ENCODE measurements around the gene MGLL.

MGLL gene

DNA sequence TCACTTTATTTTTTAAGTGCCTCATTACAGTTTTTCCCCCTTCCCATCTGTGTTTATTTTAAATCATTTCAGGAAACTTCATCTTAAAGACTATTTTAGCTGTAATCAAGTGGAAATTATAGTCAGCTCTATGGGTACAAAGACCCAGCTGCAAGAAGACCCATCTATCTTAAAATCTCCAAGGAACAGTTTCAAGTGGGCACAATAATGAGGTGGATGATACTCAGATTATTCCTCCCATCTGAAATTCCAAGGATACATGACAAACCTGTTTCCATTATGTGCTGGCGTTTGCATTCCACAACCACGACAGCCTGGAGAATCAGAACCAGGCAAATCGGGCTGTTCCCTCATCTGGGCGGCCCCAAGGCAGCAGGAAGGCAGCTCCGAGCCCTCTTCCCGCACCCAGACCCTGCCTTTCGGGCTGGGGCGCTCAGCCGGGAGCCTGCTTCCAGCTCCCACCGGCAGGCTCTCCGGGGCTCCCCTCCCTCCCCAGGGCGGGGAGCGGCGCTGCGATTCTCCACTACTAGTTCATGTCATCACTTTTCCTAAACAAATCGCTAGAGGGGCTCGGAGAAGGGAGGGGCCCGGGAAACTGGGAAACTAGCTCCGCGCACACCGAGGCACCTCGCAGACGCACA, at the start of gene MGLL:
Gene MGLL (minus strand): TSS at position 475 of the 641 bp plus-strand sequence. CDS start 197 bp downstream, at position 278.
- H3K9me3 ChIP-seq (ENCODE audit: insufficient read depth, low read length, severe bottlenecking) = no peaks in the 10 kb centered on the region
- no peak within 1 kb of the TSS for H3K4me3 ChIP-seq (ENCODE audit: low read depth in 1 of 2, low read length in 2 of 2)
- H3K36me3 ChIP-seq (ENCODE audit: insufficient read depth, low read length) = no peaks in the 10 kb centered on the region
- no peak for TF ChIP-seq EZH2 (IDR thresholded peaks at IDR 0.05; ENCODE audit: borderline replicate concordance, low read depth, low read length, severe bottlenecking)
- TF ChIP-seq, protein P1, sequence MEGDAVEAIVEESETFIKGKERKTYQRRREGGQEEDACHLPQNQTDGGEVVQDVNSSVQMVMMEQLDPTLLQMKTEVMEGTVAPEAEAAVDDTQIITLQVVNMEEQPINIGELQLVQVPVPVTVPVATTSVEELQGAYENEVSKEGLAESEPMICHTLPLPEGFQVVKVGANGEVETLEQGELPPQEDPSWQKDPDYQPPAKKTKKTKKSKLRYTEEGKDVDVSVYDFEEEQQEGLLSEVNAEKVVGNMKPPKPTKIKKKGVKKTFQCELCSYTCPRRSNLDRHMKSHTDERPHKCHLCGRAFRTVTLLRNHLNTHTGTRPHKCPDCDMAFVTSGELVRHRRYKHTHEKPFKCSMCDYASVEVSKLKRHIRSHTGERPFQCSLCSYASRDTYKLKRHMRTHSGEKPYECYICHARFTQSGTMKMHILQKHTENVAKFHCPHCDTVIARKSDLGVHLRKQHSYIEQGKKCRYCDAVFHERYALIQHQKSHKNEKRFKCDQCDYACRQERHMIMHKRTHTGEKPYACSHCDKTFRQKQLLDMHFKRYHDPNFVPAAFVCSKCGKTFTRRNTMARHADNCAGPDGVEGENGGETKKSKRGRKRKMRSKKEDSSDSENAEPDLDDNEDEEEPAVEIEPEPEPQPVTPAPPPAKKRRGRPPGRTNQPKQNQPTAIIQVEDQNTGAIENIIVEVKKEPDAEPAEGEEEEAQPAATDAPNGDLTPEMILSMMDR (IDR thresholded peaks at IDR 0.05; ENCODE audit: borderline replicate concordance, extremely low read depth, low read length, poor library complexity, severe bottlenecking) = no peak
- no peaks in the 10 kb centered on the region for H4K20me1 ChIP-seq (ENCODE audit: insufficient read depth, low read length)
- DNase-seq (no peak), ATAC-seq (ENCODE audit: insufficient read depth, low read depth) (no peak)
- no peaks in the 10 kb centered on the region for H3K79me2 ChIP-seq (ENCODE audit: insufficient read depth, low read length)
- no peak within 1 kb of the TSS for H3K4me2 ChIP-seq (ENCODE audit: insufficient read depth, low read length)
- peaks cover 36% of the 10 kb centered on the region for H3K27me3 ChIP-seq (ENCODE audit: insufficient read depth, low read length, poor library complexity)
- H3K9ac ChIP-seq (ENCODE audit: low read depth, low read length) = no peak within 1 kb of the TSS
- no peak within 1 kb of the TSS for H3K27ac ChIP-seq (ENCODE audit: low read length)
- no peak within 1 kb of the TSS for H2AFZ ChIP-seq (ENCODE audit: low read depth, low read length)
- H3K4me1 ChIP-seq (ENCODE audit: insufficient read depth, low read length) = no peaks in the 10 kb centered on the region

DNA sequence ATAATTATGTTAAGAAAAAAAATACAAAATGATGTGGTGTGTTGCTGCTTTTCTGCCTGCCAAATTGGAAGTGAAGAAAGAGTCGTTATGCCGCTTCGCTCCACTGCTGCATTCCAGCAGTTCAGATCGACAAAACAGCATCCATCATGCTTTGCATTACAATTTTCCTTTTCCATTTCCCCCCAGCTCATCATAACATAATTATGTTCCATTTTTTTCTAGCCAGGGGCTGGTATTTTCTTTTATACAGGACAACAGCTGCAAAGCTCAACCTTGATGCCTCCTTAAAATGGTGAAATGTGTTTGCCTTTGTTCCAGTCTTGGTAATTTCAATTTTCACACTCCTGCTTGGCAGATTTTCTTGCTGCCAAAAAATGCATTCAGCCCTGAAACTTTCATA, 47.8 kb upstream of the MGLL start:
- no peaks in the 10 kb centered on the region for H3K79me2 ChIP-seq (ENCODE audit: insufficient read depth, low read length)
- no peak overlapping the region for H3K4me2 ChIP-seq (ENCODE audit: insufficient read depth, low read length)
- no peak overlapping the region for H3K9ac ChIP-seq (ENCODE audit: low read depth, low read length)
- H3K36me3 ChIP-seq (ENCODE audit: insufficient read depth, low read length) = no peaks in the 10 kb centered on the region
- no peak overlapping the region for H3K27ac ChIP-seq (ENCODE audit: low read length)
- H3K4me1 ChIP-seq (ENCODE audit: insufficient read depth, low read length) = no peaks in the 10 kb centered on the region
- DNase-seq (no peak), ATAC-seq (ENCODE audit: insufficient read depth, low read depth) (no peak)
- TF ChIP-seq, protein P1 (IDR thresholded peaks at IDR 0.05; ENCODE audit: borderline replicate concordance, extremely low read depth, low read length, poor library complexity, severe bottlenecking) = no peak
- TF ChIP-seq EZH2 (IDR thresholded peaks at IDR 0.05; ENCODE audit: borderline replicate concordance, low read depth, low read length, severe bottlenecking) = no peak
- H3K4me3 ChIP-seq (ENCODE audit: low read depth in 1 of 2, low read length in 2 of 2) = no peak overlapping the region
- peaks cover 7% of the 10 kb centered on the region for H3K27me3 ChIP-seq (ENCODE audit: insufficient read depth, low read length, poor library complexity)
- H2AFZ ChIP-seq (ENCODE audit: low read depth, low read length) = no peak overlapping the region
- no peaks in the 10 kb centered on the region for H3K9me3 ChIP-seq (ENCODE audit: insufficient read depth, low read length, severe bottlenecking)
- H4K20me1 ChIP-seq (ENCODE audit: insufficient read depth, low read length) = no peaks in the 10 kb centered on the region

DNA sequence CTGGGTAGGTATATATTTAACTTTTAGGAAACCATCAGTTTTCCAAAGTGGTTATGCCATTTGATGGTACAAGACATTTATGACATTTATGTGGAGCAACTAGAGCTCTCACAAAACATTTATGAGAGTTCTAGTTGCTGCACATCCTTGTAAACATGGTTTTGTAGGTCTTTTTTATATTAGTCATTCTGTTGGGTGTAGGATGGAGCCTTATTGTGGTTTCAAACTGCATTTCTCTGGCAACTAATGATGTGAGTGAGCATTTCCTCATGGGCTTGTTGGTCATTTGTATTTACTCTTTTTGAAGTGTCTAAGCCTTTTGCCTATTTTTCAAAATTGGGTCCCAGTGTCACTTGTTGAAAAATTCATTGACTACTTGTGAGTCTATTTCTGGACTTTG, 45.7 kb upstream of the MGLL start:
- no peaks in the 10 kb centered on the region for H3K79me2 ChIP-seq (ENCODE audit: insufficient read depth, low read length)
- no peak for ATAC-seq (ENCODE audit: insufficient read depth, low read depth)
- H3K4me1 ChIP-seq (ENCODE audit: insufficient read depth, low read length) = no peaks in the 10 kb centered on the region
- no peaks in the 10 kb centered on the region for H4K20me1 ChIP-seq (ENCODE audit: insufficient read depth, low read length)
- H3K36me3 ChIP-seq (ENCODE audit: insufficient read depth, low read length) = no peaks in the 10 kb centered on the region
- no peak overlapping the region for H3K4me2 ChIP-seq (ENCODE audit: insufficient read depth, low read length)
- H3K9me3 ChIP-seq (ENCODE audit: insufficient read depth, low read length, severe bottlenecking) = no peaks in the 10 kb centered on the region
- TF ChIP-seq, protein P1 (IDR thresholded peaks at IDR 0.05; ENCODE audit: borderline replicate concordance, extremely low read depth, low read length, poor library complexity, severe bottlenecking) = no peak
- TF ChIP-seq EZH2 (IDR thresholded peaks at IDR 0.05; ENCODE audit: borderline replicate concordance, low read depth, low read length, severe bottlenecking) = no peak
- peaks cover 7% of the 10 kb centered on the region for H3K27me3 ChIP-seq (ENCODE audit: insufficient read depth, low read length, poor library complexity)
- no peak overlapping the region for H3K27ac ChIP-seq (ENCODE audit: low read length)
- H2AFZ ChIP-seq (ENCODE audit: low read depth, low read length) = no peak overlapping the region
- DNase-seq = no peak
- H3K4me3 ChIP-seq (ENCODE audit: low read depth in 1 of 2, low read length in 2 of 2) = no peak overlapping the region
- H3K9ac ChIP-seq (ENCODE audit: low read depth, low read length) = no peak overlapping the region
